Stomach (tissue), 4 donors: ENCODE data around the gene SSTR4.

ENCODE experiments used
- POLR2A ChIP-seq, 4 donors: fragments of 450-650 bp; IDR thresholded peaks; one replicate each; pipeline ENCODE4 v1.6.1; 2016; ENCODE audit warnings: antibody characterized with exemption in 4 of 4, control low read depth in 2 of 4, mild to moderate bottlenecking in 1 of 4, moderate library complexity in 1 of 4
- POLR2AphosphoS5 ChIP-seq, 3 donors: sonication (generic); formaldehyde crosslinking; IDR thresholded peaks; one replicate each; pipeline ENCODE4 v1.6.1; 2016; ENCODE audit warnings: antibody characterized with exemption in 3 of 3
- TF ChIP-seq, protein P1 (sequence below), 7 experiments: fragments of 450-650 bp in 4 of 7; fragments of 200-600 bp in 3 of 7; sonication (generic) in 3 of 7; IDR thresholded peaks; one replicate each; pipeline ENCODE4 v1.5.1; 2016 to 2019; ENCODE audit warnings: antibody characterized with exemption in 7 of 7, control low read depth in 2 of 7, mild to moderate bottlenecking in 1 of 7

DNA sequence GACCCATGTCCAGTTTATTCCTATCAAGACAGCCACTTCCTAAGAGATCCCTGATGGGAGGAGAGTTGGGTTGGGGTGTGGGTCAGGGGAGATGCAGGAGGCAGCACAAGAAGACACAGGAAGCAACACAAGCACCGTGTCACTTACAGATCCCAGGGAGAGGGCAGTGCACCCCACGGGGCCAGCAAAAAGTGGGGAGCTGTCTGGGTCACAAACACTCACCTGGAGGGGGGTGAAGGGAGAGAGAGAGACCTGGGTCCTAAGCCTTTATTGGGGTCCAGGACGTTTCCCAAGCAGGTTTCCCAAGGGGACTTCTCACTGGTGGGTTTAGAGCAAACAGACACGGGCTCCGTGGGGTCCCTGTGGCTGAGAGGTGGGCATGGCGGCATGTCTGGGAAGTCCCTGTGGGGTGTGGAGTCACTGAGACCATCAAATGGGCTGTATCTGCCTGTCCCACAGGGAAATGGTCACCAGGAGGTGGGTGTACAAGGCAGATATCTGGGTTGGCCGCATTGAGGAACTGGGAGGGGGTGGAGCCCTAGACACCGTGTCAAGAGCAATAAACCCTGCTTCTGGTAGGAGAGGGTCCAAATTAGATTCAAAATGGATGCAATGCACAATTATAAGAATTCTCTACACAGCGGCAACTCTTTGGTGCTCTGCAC lies 52.6 kb downstream of the SSTR4 start:
- TF ChIP-seq, protein P1, sequence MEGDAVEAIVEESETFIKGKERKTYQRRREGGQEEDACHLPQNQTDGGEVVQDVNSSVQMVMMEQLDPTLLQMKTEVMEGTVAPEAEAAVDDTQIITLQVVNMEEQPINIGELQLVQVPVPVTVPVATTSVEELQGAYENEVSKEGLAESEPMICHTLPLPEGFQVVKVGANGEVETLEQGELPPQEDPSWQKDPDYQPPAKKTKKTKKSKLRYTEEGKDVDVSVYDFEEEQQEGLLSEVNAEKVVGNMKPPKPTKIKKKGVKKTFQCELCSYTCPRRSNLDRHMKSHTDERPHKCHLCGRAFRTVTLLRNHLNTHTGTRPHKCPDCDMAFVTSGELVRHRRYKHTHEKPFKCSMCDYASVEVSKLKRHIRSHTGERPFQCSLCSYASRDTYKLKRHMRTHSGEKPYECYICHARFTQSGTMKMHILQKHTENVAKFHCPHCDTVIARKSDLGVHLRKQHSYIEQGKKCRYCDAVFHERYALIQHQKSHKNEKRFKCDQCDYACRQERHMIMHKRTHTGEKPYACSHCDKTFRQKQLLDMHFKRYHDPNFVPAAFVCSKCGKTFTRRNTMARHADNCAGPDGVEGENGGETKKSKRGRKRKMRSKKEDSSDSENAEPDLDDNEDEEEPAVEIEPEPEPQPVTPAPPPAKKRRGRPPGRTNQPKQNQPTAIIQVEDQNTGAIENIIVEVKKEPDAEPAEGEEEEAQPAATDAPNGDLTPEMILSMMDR (IDR thresholded peaks at IDR 0.05): no peak
- no peak for TF ChIP-seq POLR2AphosphoS5 (IDR thresholded peaks at IDR 0.05)
- no peak for TF ChIP-seq POLR2A (IDR thresholded peaks at IDR 0.05)
